ENCODE measurements around the gene LAMTOR4.
A peak's percentile ranks its signal among the peaks of the same experiment; 100 is the strongest.

The LAMTOR4 gene

DNA sequence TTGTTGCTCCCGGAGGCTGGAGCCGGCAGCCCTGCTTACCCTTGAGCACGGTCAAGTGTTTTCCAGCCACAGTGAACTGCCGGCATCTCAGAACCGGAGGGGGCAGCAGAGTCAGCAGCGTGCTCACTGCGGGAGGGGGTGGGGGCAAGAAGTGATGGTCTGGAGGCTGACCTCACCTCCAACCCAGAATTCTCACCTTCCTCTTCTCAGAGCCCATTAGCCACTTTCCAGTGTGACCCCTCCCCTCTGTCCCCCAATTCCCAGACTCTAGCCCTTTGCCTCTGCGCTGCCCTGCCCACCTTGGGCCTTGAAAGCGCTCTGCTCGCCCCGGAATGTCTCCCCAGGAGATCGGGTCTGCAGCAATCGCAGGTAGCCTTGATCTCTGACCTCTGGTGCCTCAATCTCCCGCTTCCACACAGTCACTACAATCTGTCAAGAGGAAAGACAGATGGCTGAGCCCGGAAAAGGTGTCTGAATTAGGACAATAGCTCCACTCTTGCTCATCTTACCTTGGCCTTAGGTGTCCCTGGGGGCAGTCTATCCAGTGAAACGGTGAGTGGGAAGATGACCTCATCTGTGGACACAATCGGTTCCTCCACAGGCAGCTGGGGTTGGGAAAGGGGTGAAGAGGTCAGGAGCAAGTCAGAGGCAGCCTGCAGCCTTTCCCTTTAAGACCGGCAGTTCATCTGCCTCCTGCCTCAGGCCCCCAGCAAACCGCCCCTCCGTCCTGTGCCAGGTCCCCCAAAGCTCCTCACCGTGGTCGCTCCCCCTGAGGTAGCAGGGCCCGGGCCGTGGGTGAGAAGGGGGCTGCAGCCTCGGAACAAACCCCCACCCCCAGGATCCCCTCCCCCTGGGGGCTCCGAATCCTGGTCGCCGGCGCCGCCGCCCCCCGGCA is 8.9 kb downstream of the LAMTOR4 start:
- Mint-ChIP-seq H3K36me3 (ENCODE audit: low read depth) (peaks cover 17% of the 10 kb centered on the region), H3K9me3 (no peaks in the 10 kb centered on the region), H3K4me3 (peak overlapping the region; percentile 86), H3K27ac (peak overlapping the region; percentile 96), H3K27me3 (ENCODE audit: low read depth, poor library complexity) (peaks cover 7% of the 10 kb centered on the region), H3K4me1 (peaks cover 48% of the 10 kb centered on the region)
- TF ChIP-seq, protein P1, sequence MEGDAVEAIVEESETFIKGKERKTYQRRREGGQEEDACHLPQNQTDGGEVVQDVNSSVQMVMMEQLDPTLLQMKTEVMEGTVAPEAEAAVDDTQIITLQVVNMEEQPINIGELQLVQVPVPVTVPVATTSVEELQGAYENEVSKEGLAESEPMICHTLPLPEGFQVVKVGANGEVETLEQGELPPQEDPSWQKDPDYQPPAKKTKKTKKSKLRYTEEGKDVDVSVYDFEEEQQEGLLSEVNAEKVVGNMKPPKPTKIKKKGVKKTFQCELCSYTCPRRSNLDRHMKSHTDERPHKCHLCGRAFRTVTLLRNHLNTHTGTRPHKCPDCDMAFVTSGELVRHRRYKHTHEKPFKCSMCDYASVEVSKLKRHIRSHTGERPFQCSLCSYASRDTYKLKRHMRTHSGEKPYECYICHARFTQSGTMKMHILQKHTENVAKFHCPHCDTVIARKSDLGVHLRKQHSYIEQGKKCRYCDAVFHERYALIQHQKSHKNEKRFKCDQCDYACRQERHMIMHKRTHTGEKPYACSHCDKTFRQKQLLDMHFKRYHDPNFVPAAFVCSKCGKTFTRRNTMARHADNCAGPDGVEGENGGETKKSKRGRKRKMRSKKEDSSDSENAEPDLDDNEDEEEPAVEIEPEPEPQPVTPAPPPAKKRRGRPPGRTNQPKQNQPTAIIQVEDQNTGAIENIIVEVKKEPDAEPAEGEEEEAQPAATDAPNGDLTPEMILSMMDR (IDR thresholded peaks at IDR 0.05) = no peak
- no peak for DNase-seq

DNA sequence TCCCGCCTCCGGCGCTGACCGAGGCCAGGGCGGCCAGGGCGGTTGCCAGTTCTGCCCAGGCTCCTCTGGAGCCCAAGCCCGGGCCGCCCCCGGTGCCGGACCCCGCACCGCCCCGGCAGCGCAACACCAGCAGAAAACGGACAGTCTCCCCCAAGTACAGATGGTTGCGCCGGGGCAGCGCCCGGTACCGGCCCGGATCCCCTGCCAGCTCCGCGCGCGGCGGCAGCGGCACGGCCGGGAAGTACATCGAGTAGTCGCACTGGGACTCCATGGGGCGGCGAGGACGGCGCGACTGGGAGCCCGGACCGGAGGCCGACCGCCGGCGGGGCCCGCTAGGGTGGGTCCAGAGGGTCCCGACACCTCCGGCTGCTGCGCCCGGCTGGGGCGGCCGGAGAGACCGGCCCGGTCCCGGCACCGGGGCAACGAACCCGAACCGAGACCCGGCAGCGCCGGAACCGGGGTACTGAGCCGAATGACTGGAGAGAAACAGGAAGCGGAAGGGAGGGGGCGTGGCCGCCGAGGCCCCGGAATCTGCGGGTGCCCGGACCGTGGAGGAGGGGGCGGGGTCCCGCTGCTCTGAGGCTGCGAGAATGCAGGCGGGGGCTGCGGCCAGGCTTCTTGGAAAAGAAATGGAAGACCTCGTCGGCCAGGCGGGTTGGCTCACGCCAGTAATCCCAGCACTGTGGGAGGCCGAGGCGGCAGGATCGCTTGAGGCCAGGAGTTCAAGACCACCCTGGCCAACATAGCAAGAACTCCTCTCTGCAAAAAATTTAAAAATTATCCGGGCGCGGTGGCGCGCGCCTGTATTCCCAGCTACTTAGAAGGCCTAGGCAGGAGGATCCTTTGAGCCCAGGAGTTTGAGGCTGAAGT is 9.7 kb downstream of the LAMTOR4 start, which contains the start of gene TRAPPC14:
TSS of gene TRAPPC14 (minus strand) at position 495 of the 870 bp plus-strand sequence. CDS start at position 271, 224 bp downstream.
- Mint-ChIP-seq H3K27me3 (ENCODE audit: low read depth, poor library complexity) (peaks cover 8% of the 10 kb centered on the region), H3K4me3 (peak within 1 kb of the TSS; percentile 86), H3K9me3 (no peaks in the 10 kb centered on the region), H3K27ac (peak within 1 kb of the TSS; percentile 96), H3K4me1 (peaks cover 42% of the 10 kb centered on the region), H3K36me3 (ENCODE audit: low read depth) (peaks cover 12% of the 10 kb centered on the region)
- peak; percentile 99 for DNase-seq
- TF ChIP-seq, protein P1 (IDR thresholded peaks at IDR 0.05) = no peak

DNA sequence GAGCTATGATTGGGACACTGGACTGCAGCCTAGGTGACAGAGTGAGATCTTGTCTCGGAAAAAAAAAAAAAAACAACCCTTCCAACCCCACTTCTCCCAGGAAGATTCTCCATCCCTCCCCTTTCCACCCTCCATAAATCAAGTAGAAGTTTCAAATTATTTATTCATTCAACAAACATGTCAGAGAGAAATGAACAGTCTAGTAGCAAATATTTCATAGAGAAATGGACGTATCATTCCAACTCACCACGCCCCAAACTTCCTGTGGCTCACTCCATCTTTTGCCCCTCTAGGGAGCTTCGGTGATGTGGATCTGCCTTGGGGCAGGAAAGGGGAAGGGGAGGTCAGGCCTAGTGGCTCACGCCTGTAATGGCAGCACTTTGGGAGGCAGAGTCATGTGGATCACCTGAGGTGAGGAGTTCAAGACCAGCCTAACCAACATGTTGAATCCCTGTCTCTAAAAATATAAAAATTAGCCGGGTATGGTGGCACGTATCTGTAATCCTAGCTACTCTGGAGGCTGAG is 10.4 kb downstream of the LAMTOR4 start:
- Mint-ChIP-seq H3K36me3 (ENCODE audit: low read depth) (peaks cover 12% of the 10 kb centered on the region), H3K4me1 (peaks cover 35% of the 10 kb centered on the region), H3K27ac (no peak overlapping the region), H3K27me3 (ENCODE audit: low read depth, poor library complexity) (peaks cover 14% of the 10 kb centered on the region), H3K9me3 (no peaks in the 10 kb centered on the region), H3K4me3 (peak overlapping the region; percentile 80)
- DNase-seq = no peak
- TF ChIP-seq, protein P1 (IDR thresholded peaks at IDR 0.05) = no peak

DNA sequence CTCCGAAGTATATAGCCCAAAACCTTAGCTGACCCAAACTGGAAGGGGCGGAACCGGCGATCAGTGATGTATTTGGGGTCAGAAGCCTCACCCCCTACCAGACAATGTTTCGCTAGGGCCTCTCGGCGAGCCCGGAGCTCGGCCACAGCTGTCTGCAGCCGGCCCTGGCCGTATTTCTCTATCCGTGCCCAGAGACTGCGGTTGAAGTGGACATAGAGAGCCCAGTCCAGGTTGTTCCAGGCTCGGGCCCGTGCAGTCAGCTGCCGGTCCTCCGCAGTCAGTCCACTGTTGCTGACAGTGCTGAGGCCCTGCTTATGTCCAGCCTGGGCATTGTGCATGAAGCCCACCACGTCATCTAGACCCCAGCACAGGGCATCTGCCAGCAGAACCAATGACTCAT is 11.3 kb downstream of the LAMTOR4 start:
- TF ChIP-seq, protein P1 (IDR thresholded peaks at IDR 0.05) = no peak
- Mint-ChIP-seq H3K27me3 (ENCODE audit: low read depth, poor library complexity) (peaks cover 15% of the 10 kb centered on the region), H3K4me1 (peaks cover 32% of the 10 kb centered on the region), H3K27ac (peak overlapping the region; percentile 91), H3K9me3 (no peaks in the 10 kb centered on the region), H3K36me3 (ENCODE audit: low read depth) (peaks cover 12% of the 10 kb centered on the region), H3K4me3 (peak overlapping the region; percentile 80)
- no peak for DNase-seq

DNA sequence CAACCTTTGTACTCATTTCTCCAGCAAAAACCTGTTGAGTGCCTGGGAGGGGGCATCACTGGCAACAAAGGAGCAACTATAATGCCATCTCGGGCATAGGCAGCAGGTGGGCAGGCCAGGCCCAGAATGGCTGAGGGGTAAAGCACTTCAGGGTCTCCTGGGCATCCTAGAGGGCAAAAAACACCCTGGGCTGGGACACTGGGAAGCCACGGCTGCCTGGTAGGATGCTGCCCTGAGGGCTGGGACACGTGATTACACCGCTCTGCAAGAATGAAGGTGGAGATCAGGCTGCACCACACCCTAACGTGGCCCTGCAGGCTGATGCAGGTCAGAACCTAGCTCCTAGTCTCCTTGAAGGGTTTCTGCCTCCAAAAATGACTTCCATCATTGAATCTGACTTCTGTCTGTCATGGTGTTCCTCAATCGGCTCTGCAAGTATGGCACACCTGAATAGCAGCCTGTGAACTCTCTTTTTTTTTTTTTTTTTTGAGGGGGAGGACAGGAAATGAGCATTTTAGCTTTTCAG is 14.4 kb downstream of the LAMTOR4 start:
- no peak overlapping the region for H3K27ac Mint-ChIP-seq
- TF ChIP-seq, protein P1 (IDR thresholded peaks at IDR 0.05) = no peak
- no peaks in the 10 kb centered on the region for H3K9me3 Mint-ChIP-seq
- peaks cover 30% of the 10 kb centered on the region for H3K4me1 Mint-ChIP-seq
- peaks cover 40% of the 10 kb centered on the region for H3K27me3 Mint-ChIP-seq (ENCODE audit: low read depth, poor library complexity)
- no peak for DNase-seq
- H3K36me3 Mint-ChIP-seq (ENCODE audit: low read depth) = no peaks in the 10 kb centered on the region
- H3K4me3 Mint-ChIP-seq = no peak overlapping the region
